ENCODE results near the gene TOX3. TPM values are rescaled to one million over a fixed set of nuclear protein-coding genes. Genes with fewer than 3 reads are reported as not detected.
A peak's percentile ranks its signal among the peaks of the same experiment; 100 is the strongest.

The TOX3 gene
- total RNA-seq, 1 donor from 2014 or later, result 84.8 TPM

DNA sequence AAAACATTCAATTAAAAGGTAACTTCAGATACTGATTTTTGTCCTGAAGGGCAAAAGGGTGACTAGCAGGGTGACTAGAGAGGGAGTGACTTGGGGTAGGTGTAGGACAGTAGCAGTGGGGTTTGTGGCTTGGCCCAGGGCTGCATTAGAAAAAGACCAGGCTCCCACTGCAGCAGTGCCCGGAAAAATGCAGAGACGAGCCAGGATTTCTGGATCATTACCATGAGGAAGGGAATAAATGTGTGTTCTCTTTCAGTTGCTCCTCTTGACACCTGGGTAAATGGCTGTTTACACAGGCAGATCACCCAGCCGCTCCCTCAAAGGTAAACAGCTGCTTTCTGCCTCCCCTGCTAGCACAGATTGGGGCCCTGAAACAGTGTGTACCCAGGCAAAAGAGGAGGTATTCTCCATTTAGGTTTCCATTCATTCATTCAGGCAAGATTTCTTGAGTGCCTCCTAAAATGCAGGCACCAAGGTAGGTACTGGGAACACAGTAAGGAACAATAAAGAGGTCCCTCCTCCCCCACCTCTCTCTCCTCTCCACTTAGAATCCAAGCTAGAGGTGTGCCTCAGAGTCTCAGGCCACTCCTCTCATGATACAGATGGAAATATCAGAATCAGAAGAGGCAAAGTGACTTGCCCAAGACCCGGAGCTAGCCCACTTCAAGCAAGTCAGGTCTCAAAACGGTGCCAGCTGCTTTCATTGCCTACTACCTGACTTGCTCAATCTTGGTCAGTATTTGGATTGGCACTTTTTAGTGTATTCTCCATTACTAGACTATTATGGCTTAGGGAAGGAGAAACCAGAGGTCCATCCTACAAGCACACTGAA, 15.2 kb upstream of the TOX3 start:
- DNase-seq (ENCODE audit: low spot score, unreplicated experiment), result no peak
- TF ChIP-seq, protein P1, sequence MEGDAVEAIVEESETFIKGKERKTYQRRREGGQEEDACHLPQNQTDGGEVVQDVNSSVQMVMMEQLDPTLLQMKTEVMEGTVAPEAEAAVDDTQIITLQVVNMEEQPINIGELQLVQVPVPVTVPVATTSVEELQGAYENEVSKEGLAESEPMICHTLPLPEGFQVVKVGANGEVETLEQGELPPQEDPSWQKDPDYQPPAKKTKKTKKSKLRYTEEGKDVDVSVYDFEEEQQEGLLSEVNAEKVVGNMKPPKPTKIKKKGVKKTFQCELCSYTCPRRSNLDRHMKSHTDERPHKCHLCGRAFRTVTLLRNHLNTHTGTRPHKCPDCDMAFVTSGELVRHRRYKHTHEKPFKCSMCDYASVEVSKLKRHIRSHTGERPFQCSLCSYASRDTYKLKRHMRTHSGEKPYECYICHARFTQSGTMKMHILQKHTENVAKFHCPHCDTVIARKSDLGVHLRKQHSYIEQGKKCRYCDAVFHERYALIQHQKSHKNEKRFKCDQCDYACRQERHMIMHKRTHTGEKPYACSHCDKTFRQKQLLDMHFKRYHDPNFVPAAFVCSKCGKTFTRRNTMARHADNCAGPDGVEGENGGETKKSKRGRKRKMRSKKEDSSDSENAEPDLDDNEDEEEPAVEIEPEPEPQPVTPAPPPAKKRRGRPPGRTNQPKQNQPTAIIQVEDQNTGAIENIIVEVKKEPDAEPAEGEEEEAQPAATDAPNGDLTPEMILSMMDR (IDR thresholded peaks at IDR 0.05; ENCODE audit: unreplicated experiment), result no peak
- H3K27me3 Mint-ChIP-seq, result no peaks in the 10 kb centered on the region
- peak overlapping the region; percentile 95 for H3K27ac Mint-ChIP-seq
- H3K4me3 Mint-ChIP-seq (ENCODE audit: low read depth), result peak overlapping the region; percentile 51
- H3K4me1 Mint-ChIP-seq (ENCODE audit: low read depth), result peaks cover 69% of the 10 kb centered on the region
- peaks cover 3% of the 10 kb centered on the region for H3K9me3 Mint-ChIP-seq (ENCODE audit: low read depth)
- H3K36me3 Mint-ChIP-seq (ENCODE audit: insufficient read depth), result no peaks in the 10 kb centered on the region

DNA sequence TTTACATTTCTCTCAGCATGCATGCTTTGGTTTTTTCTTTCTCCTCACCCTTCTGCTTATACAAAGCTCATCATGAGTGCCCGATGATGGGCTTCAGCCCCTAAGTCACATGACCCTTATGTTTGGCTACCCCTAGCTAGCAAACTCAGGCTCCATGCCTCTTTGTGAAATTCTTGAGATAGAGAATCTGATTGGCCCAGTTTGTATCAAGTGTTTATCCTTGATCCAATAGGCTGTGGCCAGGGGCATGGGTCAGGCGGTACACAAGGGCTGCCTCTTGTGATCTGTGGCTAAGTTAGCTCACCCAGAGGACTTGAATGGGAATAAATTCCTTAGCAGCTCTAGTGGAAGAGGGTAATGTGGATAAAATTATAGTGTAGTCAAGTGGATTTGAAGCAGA, 11.5 kb upstream of the TOX3 start:
- Mint-ChIP-seq H3K9me3 (ENCODE audit: low read depth) (peaks cover 2% of the 10 kb centered on the region), H3K4me1 (ENCODE audit: low read depth) (peaks cover 53% of the 10 kb centered on the region), H3K27me3 (no peaks in the 10 kb centered on the region), H3K4me3 (ENCODE audit: low read depth) (no peak overlapping the region), H3K27ac (peak overlapping the region; percentile 81), H3K36me3 (ENCODE audit: insufficient read depth) (no peaks in the 10 kb centered on the region)
- DNase-seq (ENCODE audit: low spot score, unreplicated experiment), result no peak
- TF ChIP-seq, protein P1 (IDR thresholded peaks at IDR 0.05; ENCODE audit: unreplicated experiment), result no peak

DNA sequence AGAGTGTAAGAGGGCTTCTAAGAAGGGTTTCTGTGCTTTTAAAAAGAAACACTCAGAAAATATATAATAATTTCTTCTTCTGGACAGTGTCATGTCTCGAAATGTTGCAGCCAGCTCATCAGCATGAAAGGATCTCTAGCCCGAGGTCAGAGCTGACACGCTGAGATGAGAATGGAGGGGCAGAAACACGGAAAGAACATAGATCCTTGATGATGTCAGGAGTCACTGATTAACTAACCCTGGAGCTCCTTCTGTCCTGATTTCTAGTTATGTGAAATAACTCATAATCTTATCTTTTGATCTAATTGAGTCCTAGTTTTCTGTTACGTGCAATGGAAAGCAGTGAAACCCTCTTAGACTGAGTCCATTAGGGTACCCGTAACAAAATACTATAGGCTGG, 10.3 kb upstream of the TOX3 start:
- no peak for DNase-seq (ENCODE audit: low spot score, unreplicated experiment)
- Mint-ChIP-seq H3K27me3 (no peaks in the 10 kb centered on the region), H3K4me3 (ENCODE audit: low read depth) (no peak overlapping the region), H3K27ac (no peak overlapping the region), H3K36me3 (ENCODE audit: insufficient read depth) (no peaks in the 10 kb centered on the region), H3K4me1 (ENCODE audit: low read depth) (peaks cover 52% of the 10 kb centered on the region), H3K9me3 (ENCODE audit: low read depth) (peaks cover 2% of the 10 kb centered on the region)
- TF ChIP-seq, protein P1 (IDR thresholded peaks at IDR 0.05; ENCODE audit: unreplicated experiment), result no peak

DNA sequence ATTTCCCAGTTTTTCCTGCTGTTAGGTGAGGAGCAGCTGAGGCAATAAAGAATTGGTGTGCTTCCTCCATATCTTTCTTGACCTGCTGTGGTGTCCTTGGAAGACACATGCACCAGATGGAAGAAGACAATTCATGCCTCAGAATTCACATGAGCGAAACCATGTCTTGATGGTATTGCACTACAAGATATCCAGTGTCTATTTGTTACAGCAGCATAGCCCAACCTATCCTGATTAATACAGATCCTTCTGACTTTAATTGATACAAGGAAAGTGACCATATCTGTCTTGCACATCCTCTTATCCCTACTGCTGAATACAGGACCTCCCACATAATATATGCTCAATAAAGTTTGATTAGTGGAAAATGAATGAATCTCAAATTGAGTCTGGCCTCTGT, 9.1 kb upstream of the TOX3 start:
- H3K27ac Mint-ChIP-seq, result no peak overlapping the region
- peaks cover 2% of the 10 kb centered on the region for H3K9me3 Mint-ChIP-seq (ENCODE audit: low read depth)
- peaks cover 47% of the 10 kb centered on the region for H3K4me1 Mint-ChIP-seq (ENCODE audit: low read depth)
- H3K36me3 Mint-ChIP-seq (ENCODE audit: insufficient read depth), result no peaks in the 10 kb centered on the region
- no peak for DNase-seq (ENCODE audit: low spot score, unreplicated experiment)
- TF ChIP-seq, protein P1 (IDR thresholded peaks at IDR 0.05; ENCODE audit: unreplicated experiment), result no peak
- H3K27me3 Mint-ChIP-seq, result no peaks in the 10 kb centered on the region
- H3K4me3 Mint-ChIP-seq (ENCODE audit: low read depth), result no peak overlapping the region

DNA sequence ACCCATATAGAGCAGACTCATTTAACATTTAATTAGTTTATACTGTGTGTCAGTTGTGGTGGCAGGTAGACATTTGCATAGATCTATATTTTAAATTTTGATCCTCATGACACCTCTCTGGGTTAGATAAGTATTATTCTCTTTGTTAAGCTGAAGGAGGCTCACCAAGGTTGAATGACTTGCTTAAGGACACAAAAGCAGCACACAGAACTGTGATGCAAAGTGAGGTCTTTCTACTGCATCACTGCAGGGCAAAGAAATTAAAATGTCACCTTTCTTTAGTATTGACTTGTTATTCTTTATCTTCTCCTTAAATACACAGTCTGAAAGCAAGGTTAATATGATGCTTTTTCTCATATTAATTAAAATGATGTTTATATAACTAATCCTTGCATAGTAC, 8.6 kb upstream of the TOX3 start:
- Mint-ChIP-seq H3K36me3 (ENCODE audit: insufficient read depth) (no peaks in the 10 kb centered on the region), H3K27me3 (no peaks in the 10 kb centered on the region), H3K9me3 (ENCODE audit: low read depth) (peaks cover 2% of the 10 kb centered on the region), H3K4me1 (ENCODE audit: low read depth) (peaks cover 50% of the 10 kb centered on the region), H3K4me3 (ENCODE audit: low read depth) (no peak overlapping the region), H3K27ac (no peak overlapping the region)
- TF ChIP-seq, protein P1 (IDR thresholded peaks at IDR 0.05; ENCODE audit: unreplicated experiment), result no peak
- no peak for DNase-seq (ENCODE audit: low spot score, unreplicated experiment)
